Activated CD8-positive, alpha-beta T cell treated with anti-CD3 and anti-CD28 coated beads, Interleukin-2, amount 10 ng/mL, durations not matched to agents 7 days and 5 days (primary cell): ENCODE measurements around the gene C12orf43. TPM values are rescaled to one million over a fixed set of nuclear protein-coding genes. Genes with fewer than 3 reads are reported as not detected.

Experiments used
- ATAC-seq: fragments of 150-1000 bp; cut with Tn5 transposase; one replicate; pipeline ENCODE4 v1.10.0; 2021; ENCODE audit warnings: moderate library complexity
- CTCF ChIA-PET: fragments of 350-600 bp; sonication (Branson Sonifier 250); formaldehyde crosslinking; loops from one replicate; lab custom pipeline; 2021; ENCODE audit warnings: antibody characterized with exemption; lab: Charles Lee
- POLR2A ChIA-PET: fragments of 350-600 bp; sonication (Branson Sonifier 250); formaldehyde crosslinking; loops from one replicate; lab custom pipeline; 2021; ENCODE audit warnings: antibody characterized with exemption; lab: Charles Lee
- DNase-seq: peaks from one replicate; pipeline ENCODE4 v3.0.0-alpha.2; 2020
- H3K27ac Mint-ChIP-seq: one replicate; pipeline ENCODE4 v1.8.0; 2021; ENCODE audit warnings: mild to moderate bottlenecking, mixed read lengths
- H3K27me3 Mint-ChIP-seq: one replicate; pipeline ENCODE4 v1.8.0; 2021; ENCODE audit warnings: low read depth, mixed read lengths
- H3K36me3 Mint-ChIP-seq: one replicate; pipeline ENCODE4 v1.8.0; 2021; ENCODE audit warnings: low read depth, mixed read lengths
- H3K4me1 Mint-ChIP-seq: one replicate; pipeline ENCODE4 v1.8.0; 2021; ENCODE audit warnings: low read depth, mixed read lengths
- H3K4me3 Mint-ChIP-seq: one replicate; pipeline ENCODE4 v1.8.0; 2021; ENCODE audit warnings: mild to moderate bottlenecking, mixed read lengths
- H3K9me3 Mint-ChIP-seq: one replicate; pipeline ENCODE4 v1.8.0; 2022; ENCODE audit warnings: mixed read lengths; ENCODE audit not compliant: insufficient read depth
- total RNA-seq, 2 experiments: library from RNA; stranded (reverse); gene quantifications; one replicate each; pipeline ENCODE4 v1.2.3, GENCODE V29; 2021

Gene C12orf43
- total RNA-seq, 2 experiments from 2014 or later, result 19.0 to 23.3 TPM

DNA sequence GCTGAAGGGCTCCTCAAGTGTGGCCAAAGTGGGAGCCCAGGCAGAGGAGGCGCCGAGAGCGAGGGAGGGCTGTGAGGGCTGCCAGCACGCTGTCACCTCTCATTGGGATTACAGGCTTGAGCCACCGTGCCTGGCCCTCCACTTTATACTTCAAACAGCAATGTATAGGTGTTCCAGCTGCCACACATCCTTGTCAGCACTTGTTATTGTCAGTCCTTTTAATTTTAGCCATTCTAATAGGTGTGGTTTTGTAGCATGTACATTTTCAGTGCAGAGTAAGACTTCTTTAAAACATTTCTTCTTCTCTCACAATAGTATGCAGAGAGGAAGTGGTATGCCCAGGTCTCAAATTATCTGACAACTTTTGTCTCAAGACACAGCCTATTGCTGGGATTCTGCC, 65.5 kb downstream of the C12orf43 start:
- no peaks in the 10 kb centered on the region for H3K4me1 Mint-ChIP-seq
- CTCF ChIA-PET, result no interaction called here
- POLR2A ChIA-PET, result no interaction called here

More for the DNA sequence above, 65.5 kb downstream of the C12orf43 start:
- H3K27ac Mint-ChIP-seq, result no peak overlapping the region
- ATAC-seq (no peak), DNase-seq (no peak)
- no peaks in the 10 kb centered on the region for H3K9me3 Mint-ChIP-seq
- H3K36me3 Mint-ChIP-seq, result no peaks in the 10 kb centered on the region
- H3K4me3 Mint-ChIP-seq, result no peak overlapping the region
- no peaks in the 10 kb centered on the region for H3K27me3 Mint-ChIP-seq

Other genes with a start within 250 kb of the C12orf43 start
- 10 to 100 TPM; 23.3 to 27.8 TPM for gene SPPL3, start 112.1 kb downstream of the C12orf43 start, total RNA-seq
- not detected for gene HNF1A, start 37.9 kb downstream of the C12orf43 start, total RNA-seq
- gene OASL, start 22.8 kb upstream of the C12orf43 start, total RNA-seq, result 10 to 100 TPM; 29.2 to 33.5 TPM
- gene P2RX7, start 116.4 kb upstream of the C12orf43 start, total RNA-seq, result 1 to 10 TPM; 8.9 to 9.7 TPM
- gene P2RX4, start 193.6 kb upstream of the C12orf43 start, total RNA-seq, result 10 to 100 TPM; 38.7 to 41.0 TPM